SK-N-SH treated with all-trans-retinoic acid at 6 μM for 48 hours (cell line): ENCODE measurements around the gene PDPR.

ENCODE experiments used
- ARNTL ChIP-seq: fragments of 450-650 bp; formaldehyde crosslinking; IDR thresholded peaks from 2 replicates; pipeline ENCODE4 v1.5.0; 2020; ENCODE audit warnings: low read depth, mild to moderate bottlenecking, moderate library complexity, borderline replicate concordance
- GLIS3 ChIP-seq: fragments of 250-450 bp; sonication (Bioruptor Pico); IDR thresholded peaks from 2 replicates; pipeline ENCODE4 v1.5.0; 2020; ENCODE audit warnings: mild to moderate bottlenecking, moderate library complexity
- RARB ChIP-seq: fragments of 250-450 bp; sonication (Bioruptor Pico); IDR thresholded peaks from 2 replicates; pipeline ENCODE4 v1.8.0; 2021; ENCODE audit warnings: mild to moderate bottlenecking, moderate library complexity
- TSHZ2 ChIP-seq: fragments of 250-450 bp; sonication (Bioruptor Pico); IDR thresholded peaks from 2 replicates; pipeline ENCODE4 v1.5.0; 2020; ENCODE audit warnings: mild to moderate bottlenecking, moderate library complexity

- no peak for TF ChIP-seq ARNTL (CRISPR knock-in tag)
- no peak for TF ChIP-seq GLIS3
- no peak for TF ChIP-seq TSHZ2 (CRISPR knock-in tag)
- TF ChIP-seq RARB = no peak
These were observed 37.3 kb downstream of the PDPR start for GRCh38 chr16:70151391-70151790.
